Adipose tissue (tissue), 3 donors: Measurements from ENCODE around the gene PDE11A. TPM values are rescaled to one million over a fixed set of nuclear protein-coding genes. Genes with fewer than 3 reads are reported as not detected.

Source experiments
- H3K27ac ChIP-seq: one replicate; pipeline ENCODE4 v1.5.1; 2013; ENCODE audit warnings: low read depth, low read length
- WGBS, 3 donors: extraction: QIAGEN DNeasy Blood & Tissue Kit; methylation state at CpG; one replicate each; pipeline ENCODE4 v1.1.7; 2013; 5-methylcytosine and 5-hydroxymethylcytosine counted together
- polyA plus RNA-seq, 3 donors: library from polyadenylated mRNA; stranded (reverse); fragments of 200-250 nt; gene quantifications; one replicate each; pipeline ENCODE4 v1.2.3, GENCODE V29; 2013
- donor health status: healthy with polysubstance abuse.
- donor health status: Bipolar disorder and iron deficiency.
- donor health status: healthy.

The PDE11A gene
- polyA plus RNA-seq, 3 donors = 0.11 to 0.72 (median 0.27) TPM

GRCh38 chr2:177618255-177619253, 454.0 kb downstream of the PDE11A start:
- H3K27ac ChIP-seq = peak overlapping the region; percentile 70
- 2 to 4% (median 3%) methylated on average over 71 to 75 of the region's 76 CpGs for WGBS, 3 donors

DNA sequence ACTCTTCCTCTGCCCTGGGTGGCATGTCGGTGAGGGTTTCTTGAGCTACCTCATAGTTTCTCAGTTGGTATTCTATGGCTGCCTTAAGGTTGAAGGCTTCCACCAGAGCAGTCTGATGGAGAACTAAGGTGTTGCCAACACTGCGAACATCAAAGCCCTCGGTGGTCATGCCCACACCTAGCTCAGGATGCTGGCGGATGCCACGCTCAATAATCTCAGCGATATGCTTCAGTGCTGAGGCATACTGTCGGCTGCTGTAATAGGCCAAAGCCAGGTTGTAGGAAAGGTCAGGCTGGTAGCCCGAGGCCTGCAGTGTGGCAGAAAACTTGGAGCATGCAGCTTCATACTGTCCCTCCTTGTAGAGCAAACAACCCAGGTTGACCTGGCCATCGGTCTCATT, 454.7 kb downstream of the PDE11A start:
- H3K27ac ChIP-seq = no peak overlapping the region
- 88 to 92% (median 90%) methylated on average over 9 of the region's 9 CpGs for WGBS, 3 donors

DNA sequence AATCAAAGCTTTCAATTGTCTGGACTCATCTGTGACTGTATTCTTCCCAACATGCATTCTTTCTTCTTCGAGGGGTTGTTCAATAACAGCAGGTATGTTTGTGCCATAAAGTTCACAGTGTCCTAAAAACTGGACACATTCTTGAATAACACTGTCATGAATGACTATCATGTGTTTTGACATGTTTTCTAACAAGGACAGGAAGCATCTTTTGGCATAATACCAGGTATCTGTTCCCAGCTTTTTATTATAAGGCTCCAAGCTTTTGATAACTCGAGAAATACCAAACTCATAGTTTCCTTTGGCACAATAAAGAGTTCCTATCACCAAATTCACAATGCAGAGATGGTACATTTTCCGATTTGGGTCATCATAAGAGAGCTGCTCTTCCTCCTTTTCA, 455.8 kb downstream of the PDE11A start:
- H3K27ac ChIP-seq = no peak overlapping the region
- WGBS, 3 donors = 52 to 84% (median 56%) methylated on average over 3 of the region's 3 CpGs

- WGBS, 3 donors = 74 to 92% (median 92%) methylated on average over 4 of the region's 4 CpGs
- no peak overlapping the region for H3K27ac ChIP-seq
Measured at GRCh38 chr2:177616066-177616465, 456.5 kb downstream of the PDE11A start.

- no peak overlapping the region for H3K27ac ChIP-seq
- WGBS, 3 donors = 80 to 88% (median 87%) methylated on average over 4 of the region's 4 CpGs
Measured at GRCh38 chr2:177612659-177613058, 459.9 kb downstream of the PDE11A start.

GRCh38 chr2:177611310-177611886, 461.2 kb downstream of the PDE11A start:
- WGBS, 3 donors = 34 to 79% (median 74%) methylated on average over 6 of the region's 6 CpGs

GRCh38 chr2:177610813-177611212, 461.8 kb downstream of the PDE11A start:
- no peak overlapping the region for H3K27ac ChIP-seq
- 97 to 99% (median 98%) methylated on average over 1 of the region's 1 CpG for WGBS, 3 donors

More at GRCh38 chr2:177611310-177611886, 461.2 kb downstream of the PDE11A start:
- H3K27ac ChIP-seq = no peak overlapping the region

DNA sequence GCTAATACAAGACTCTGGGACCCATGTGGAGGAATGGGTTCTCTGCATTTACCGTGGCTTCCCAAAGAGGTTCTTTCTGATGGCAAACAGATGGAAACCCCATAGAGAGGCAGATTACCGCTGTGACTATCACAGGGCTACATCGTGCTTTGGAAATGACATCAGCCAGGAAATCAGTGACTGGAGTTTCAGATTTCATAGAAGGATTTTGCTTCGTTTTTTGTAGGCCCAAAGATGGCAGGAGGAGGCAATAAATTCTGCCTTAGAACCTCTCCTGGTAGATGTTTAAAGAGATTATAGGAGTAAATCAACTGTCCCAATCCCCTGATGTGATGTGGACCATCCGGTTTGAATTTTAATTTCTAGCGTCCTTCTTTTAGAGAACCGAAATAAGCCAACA, 465.9 kb downstream of the PDE11A start:
- no peak overlapping the region for H3K27ac ChIP-seq
- WGBS, 3 donors = 74 to 78% (median 77%) methylated on average over 7 of the region's 7 CpGs

GRCh38 chr2:177604271-177605065, 468.1 kb downstream of the PDE11A start:
- no peak overlapping the region for H3K27ac ChIP-seq
- WGBS, 3 donors = 27 to 56% (median 50%) methylated on average over 3 of the region's 3 CpGs

DNA sequence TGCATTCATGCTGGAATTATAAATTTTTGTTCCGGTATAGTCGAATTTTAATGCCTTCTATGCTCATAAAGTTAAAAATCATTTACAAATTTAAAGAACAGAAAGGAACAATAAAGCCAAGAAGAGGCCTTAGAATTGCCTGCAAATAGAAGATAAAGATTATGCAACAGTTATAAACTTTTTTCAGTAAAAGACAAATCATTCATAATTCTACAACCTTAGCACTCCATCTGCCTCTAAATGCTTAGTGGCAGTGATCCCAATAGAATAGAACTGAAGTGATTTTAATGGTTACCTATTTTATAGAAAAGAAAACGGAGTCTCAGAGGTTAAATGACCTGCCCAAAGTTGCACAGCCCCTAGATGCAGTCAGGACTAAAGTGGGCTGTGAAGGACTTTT, 468.8 kb downstream of the PDE11A start:
- H3K27ac ChIP-seq = no peak overlapping the region
- WGBS, 3 donors = 64 to 72% (median 71%) methylated on average over 3 of the region's 3 CpGs

- H3K27ac ChIP-seq = no peak overlapping the region
- WGBS, 3 donors = 76 to 85% (median 78%) methylated on average over 5 of the region's 5 CpGs
Measured at GRCh38 chr2:177603181-177603580, 469.4 kb downstream of the PDE11A start.

- WGBS, 3 donors = 50 to 81% (median 80%) methylated on average over 2 of the region's 2 CpGs
- H3K27ac ChIP-seq = no peak overlapping the region
Measured at GRCh38 chr2:177602611-177603164, 469.9 kb downstream of the PDE11A start.

GRCh38 chr2:177600917-177601316, 471.7 kb downstream of the PDE11A start:
- 60 to 89% (median 87%) methylated on average over 2 of the region's 2 CpGs for WGBS, 3 donors
- no peak overlapping the region for H3K27ac ChIP-seq

- H3K27ac ChIP-seq = no peak overlapping the region
- 70 to 91% (median 72%) methylated on average over 2 of the region's 2 CpGs for WGBS, 3 donors
Measured at GRCh38 chr2:177599956-177600355, 472.6 kb downstream of the PDE11A start.

GRCh38 chr2:177599139-177599688, 473.4 kb downstream of the PDE11A start:
- 74 to 77% (median 75%) methylated on average over 3 of the region's 3 CpGs for WGBS, 3 donors

DNA sequence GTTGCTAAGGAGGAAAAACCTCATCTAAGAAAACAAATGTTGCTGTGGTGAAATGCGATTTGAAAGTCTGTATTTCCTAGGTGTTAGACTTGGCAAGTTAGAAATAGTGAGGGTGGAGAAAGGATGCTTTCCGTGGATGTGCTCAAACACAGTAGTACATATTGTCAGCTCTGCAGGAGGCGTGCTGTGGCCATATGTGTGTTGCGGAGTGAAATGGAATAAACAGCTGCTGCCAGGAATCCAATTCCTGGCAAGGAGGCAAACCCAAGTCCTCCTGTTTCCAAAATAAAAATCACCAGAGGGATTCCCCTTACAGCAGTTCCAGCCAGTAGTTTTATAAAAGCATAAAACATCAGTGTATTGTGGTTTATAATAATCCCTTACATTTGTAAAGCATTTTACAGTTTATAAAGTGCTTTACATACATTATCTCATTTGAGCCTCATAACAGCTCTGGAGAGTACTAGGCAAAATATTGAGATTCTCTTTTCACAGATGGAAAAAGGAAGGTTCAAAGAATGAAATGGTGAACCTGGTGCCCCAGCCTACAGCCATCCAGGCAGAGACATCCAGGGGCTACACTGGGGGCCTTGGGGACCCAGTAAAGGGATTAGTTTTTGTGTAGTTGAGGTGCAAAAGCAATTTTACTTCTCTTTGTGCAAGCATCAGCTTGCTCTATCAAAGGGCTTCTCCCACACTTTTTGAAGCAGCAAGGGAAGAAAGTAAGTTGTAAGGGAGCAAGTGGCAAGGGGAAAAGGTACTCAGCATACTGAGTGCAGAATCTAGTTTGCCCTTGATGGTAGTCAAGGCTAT, 474.0 kb downstream of the PDE11A start:
- no peak overlapping the region for H3K27ac ChIP-seq
- 39 to 57% (median 42%) methylated on average over 4 of the region's 4 CpGs for WGBS, 3 donors

More at GRCh38 chr2:177599139-177599688, 473.4 kb downstream of the PDE11A start:
- H3K27ac ChIP-seq = no peak overlapping the region

- 25 to 56% (median 46%) methylated on average over 6 of the region's 6 CpGs for WGBS, 3 donors
- H3K27ac ChIP-seq = no peak overlapping the region
Measured at GRCh38 chr2:177597759-177598158, 474.8 kb downstream of the PDE11A start.
